Superior temporal gyrus (tissue), 1 donor: Measurements from ENCODE around the gene TOMM6.
A peak's percentile ranks its signal among the peaks of the same experiment; 100 is the strongest.

Experiments used
- DNase-seq: peaks from one replicate; pipeline ENCODE4 v3.0.0-alpha.2; 2016; ENCODE audit errors: extremely low spot score

The TOMM6 gene

DNA sequence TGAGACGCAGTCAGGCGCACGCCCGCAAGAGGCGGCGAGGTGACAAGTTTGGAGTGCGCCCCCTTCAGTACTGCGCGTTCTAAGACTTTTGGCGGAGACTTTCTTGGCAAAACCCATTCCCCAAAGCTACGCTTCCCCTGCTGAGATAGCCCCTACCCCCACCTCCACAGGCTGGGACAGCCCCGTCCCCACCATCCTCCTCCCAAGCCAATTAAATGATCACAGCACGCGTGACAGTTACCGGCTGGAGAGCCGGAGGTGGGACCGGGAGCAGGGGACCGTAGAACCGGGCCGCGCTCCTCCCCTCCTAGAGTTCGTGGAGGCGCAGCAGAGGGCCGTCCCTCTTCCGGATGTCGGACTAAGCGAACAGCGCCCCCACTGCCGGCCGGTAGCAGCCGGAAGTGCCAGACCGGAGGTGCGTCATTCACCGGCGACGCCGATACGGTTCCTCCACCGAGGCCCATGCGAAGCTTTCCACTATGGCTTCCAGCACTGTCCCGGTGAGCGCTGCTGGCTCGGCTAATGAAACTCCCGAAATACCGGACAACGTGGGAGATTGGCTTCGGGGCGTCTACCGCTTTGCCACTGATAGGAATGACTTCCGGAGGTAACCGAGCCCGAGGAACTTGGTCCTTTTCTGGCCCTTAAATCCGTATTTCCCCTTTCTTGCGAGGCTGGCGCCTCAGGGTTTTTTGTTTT, at the start of gene TOMM6:
Gene TOMM6, plus strand, starts transcription at position 476 of the 699 bp plus-strand sequence. Its CDS starts 4 bp downstream, at position 480.
- DNase-seq: peak; percentile 97

DNA sequence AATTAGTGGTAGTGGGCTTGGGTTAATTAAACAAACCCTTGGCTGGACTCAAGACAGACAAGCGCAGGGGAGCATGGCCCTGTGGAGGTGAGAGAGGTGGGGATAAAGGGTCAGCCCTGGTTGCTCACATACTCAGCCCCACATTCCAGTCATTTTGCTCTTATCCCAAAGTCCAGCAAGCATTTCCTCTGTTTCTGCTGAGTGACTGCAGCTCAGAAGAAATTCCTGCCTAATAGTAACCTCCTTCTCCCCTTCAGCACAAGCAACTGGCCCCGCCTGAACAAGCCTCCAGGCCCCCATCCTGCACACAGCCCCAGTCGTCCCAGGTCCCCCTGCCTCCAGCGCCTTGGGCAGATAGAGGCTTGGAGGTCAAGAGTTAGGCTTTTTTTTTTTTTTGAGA, 48.5 kb upstream of the TOMM6 start:
- no peak for DNase-seq

- no peak for DNase-seq
These were observed 46.9 kb upstream of the TOMM6 start for GRCh38 chr6:41740366-41741162.

GRCh38 chr6:41741625-41742490, 45.6 kb upstream of the TOMM6 start:
- DNase-seq: no peak

- DNase-seq: no peak
These were observed 43.9 kb upstream of the TOMM6 start for GRCh38 chr6:41743406-41744235.

DNA sequence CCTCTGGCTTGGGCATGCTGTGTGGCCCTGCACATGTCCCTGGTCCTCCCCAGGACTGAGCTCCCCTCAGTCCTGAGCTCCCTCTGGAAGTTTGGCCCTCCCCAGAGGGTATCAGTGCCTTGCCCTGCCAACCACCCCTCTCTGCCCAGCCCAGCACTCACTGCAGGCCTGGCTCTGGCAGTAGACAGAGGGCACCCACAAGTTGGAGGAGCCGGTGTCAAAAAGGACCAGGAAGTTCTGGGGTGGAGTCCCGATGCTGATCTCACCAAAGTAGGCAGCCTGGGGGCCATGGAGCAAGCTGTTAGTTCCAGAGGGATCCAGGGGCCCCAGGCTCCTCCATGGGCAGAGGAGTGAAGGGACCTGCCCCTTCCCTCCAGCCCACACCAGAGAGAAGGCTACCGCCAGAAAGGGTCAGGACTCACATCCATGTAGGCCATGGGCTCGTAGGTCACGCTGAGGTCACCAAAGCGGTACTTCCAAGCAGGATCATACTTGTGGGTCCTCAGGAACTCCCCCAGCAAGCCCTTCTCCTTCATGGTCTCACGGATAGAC, 43.2 kb upstream of the TOMM6 start:
- no peak for DNase-seq

DNA sequence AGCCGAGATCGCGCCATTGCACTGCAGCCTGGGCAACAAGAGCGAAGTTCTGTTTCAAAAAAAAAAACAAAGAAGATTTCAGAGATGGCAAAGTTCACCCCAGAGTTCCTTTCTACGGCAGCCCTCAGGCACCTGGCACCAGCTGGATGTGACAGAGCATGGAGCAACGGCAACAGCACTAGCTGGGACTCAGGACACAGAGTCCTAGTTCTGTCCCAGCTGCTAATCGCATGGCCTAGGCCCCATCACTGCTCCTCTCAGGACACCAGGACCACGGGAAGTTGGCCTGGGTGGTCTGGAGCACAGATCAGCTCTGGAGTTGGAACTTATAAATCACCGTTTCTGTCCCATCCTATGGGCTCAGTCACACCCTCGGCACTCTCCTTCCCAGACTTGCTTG, 41.4 kb upstream of the TOMM6 start:
- no peak for DNase-seq

- no peak for DNase-seq
These were observed 40.0 kb upstream of the TOMM6 start, which contains the start of gene PGC for GRCh38 chr6:41747256-41748101. Gene PGC (minus strand): TSS chr6:41747397. CDS start chr6:41747334, 63 bp downstream.

- DNase-seq: no peak
These were observed 39.4 kb upstream of the TOMM6 start for GRCh38 chr6:41748102-41748477.

DNA sequence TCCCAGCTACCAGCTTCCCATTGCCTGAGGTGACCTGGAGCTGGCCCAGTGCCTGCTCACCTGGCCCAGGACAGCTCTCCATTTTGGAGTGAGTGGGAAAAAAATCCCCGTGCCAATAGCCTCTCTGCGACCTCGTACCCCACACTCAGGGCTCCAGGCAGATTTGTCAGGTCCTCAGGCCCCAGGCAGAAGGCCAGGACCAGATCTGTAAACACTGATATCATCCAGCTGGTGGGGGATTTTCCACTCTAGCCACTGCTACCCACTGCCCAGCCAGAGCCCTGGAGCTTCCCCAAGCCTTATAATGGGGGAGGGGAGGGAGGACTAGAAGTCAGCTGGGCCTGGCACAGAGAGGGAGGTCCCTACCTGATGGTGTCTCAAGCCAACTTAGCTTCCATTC, 39.0 kb upstream of the TOMM6 start:
- DNase-seq: no peak

DNA sequence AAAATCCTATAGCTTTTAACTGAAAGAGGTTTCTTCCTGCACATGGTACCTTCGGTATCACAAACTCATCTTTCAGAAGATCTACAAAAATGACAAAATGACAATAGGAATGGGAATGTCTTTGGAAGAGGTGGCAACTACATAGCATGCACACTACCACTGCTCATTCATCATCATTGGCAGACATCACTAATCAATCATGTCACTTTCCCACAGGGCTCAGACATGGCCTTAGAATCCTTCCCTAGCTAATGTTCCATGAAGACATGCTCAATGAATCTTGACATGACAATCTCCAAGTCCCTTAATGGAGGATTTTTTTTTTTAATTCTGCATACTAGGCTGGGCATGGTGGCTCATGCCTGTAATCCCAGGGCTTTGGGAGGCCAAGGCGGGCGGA, 37.1 kb upstream of the TOMM6 start:
- no peak for DNase-seq

DNA sequence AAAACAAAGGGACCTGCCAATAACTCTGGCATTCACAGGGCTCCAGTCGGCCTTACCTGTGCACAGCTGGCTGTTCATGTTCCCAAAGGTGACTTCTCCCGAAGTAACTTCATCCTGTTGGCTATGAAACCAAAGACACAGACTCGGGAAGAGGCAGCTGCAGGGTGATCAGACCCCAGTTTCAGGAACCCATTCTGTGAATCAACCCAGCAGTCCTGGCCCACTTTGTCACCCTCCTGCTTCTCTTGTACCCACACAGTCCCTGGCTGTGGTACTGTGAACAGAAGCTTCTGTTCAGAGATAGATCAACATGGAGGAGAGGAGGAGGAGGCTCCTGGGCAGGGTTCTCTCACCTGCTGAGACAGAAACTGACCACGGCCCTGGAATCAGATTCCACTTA, 31.6 kb upstream of the TOMM6 start:
- no peak for DNase-seq

- no peak for DNase-seq
These were observed 31.1 kb upstream of the TOMM6 start for GRCh38 chr6:41756354-41756753.

GRCh38 chr6:41757271-41757670, 30.2 kb upstream of the TOMM6 start:
- DNase-seq: no peak

- DNase-seq: no peak
These were observed 29.4 kb upstream of the TOMM6 start for GRCh38 chr6:41757931-41758640.

DNA sequence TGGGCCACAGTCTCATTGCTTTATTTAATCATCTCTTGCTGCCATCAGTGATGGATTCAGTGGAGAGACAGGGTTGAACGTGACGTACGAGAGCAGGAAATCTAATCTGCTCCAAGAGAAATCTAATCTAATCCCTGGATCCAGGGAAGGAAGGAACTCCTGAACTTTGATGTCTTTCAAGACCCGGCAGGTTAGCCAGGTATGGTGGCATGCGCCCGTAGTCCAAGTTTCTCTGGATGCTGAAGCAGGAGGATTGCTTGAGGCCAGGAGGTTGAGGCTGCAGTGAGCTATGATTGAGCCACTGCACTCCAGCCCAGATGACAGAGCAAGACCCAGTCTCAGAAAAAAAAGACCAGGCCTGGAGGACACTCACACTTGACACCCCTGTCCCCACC, 28.9 kb upstream of the TOMM6 start:
- DNase-seq: no peak

- DNase-seq: no peak
These were observed 28.2 kb upstream of the TOMM6 start for GRCh38 chr6:41759106-41759904.

GRCh38 chr6:41759905-41760579, 27.5 kb upstream of the TOMM6 start:
- no peak for DNase-seq
